ENCODE measurements around the gene HELQ. TPM values are rescaled to one million over a fixed set of nuclear protein-coding genes. Genes with fewer than 3 reads are reported as not detected.

HELQ gene
- total and polyA plus RNA-seq, 2 of the 13 experiments (the other 11 are each of a cell fraction or from before 2014, with no cell fraction given): 6.6 to 10.8 TPM

DNA sequence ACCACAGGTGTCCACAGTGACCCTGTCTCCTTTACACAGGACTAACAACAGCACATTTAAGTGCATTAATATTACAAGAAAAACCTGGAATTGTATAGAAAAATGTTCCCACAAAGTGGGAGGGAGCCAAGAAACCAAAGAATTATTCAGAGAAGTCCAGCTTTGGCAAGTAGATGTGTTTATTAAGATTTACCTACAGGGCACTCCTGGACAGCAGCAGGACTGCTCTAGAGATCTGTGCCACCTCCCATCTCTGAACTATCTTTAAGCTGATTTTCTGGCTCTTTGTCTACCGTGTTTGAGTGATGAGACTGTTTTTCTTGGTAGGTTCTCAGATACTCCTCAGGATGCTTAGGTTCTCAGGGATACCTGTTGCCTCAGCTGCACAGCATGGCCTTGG is 82.7 kb downstream of the HELQ start (continued):
- TF ChIP-seq, protein P1, sequence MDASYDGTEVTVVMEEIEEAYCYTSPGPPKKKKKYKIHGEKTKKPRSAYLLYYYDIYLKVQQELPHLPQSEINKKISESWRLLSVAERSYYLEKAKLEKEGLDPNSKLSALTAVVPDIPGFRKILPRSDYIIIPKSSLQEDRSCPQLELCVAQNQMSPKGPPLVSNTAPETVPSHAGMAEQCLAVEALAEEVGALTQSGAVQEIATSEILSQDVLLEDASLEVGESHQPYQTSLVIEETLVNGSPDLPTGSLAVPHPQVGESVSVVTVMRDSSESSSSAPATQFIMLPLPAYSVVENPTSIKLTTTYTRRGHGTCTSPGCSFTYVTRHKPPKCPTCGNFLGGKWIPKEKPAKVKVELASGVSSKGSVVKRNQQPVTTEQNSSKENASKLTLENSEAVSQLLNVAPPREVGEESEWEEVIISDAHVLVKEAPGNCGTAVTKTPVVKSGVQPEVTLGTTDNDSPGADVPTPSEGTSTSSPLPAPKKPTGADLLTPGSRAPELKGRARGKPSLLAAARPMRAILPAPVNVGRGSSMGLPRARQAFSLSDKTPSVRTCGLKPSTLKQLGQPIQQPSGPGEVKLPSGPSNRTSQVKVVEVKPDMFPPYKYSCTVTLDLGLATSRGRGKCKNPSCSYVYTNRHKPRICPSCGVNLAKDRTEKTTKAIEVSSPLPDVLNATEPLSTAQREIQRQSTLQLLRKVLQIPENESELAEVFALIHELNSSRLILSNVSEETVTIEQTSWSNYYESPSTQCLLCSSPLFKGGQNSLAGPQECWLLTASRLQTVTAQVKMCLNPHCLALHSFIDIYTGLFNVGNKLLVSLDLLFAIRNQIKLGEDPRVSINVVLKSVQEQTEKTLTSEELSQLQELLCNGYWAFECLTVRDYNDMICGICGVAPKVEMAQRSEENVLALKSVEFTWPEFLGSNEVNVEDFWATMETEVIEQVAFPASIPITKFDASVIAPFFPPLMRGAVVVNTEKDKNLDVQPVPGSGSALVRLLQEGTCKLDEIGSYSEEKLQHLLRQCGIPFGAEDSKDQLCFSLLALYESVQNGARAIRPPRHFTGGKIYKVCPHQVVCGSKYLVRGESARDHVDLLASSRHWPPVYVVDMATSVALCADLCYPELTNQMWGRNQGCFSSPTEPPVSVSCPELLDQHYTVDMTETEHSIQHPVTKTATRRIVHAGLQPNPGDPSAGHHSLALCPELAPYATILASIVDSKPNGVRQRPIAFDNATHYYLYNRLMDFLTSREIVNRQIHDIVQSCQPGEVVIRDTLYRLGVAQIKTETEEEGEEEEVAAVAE (CRISPR knock-in tag; IDR thresholded peaks at IDR 0.05; ENCODE audit: borderline replicate concordance): no peak
- TF ChIP-seq KDM4B (CRISPR knock-in tag; IDR thresholded peaks at IDR 0.05) (no peak), ZNF775 (CRISPR knock-in tag; IDR thresholded peaks at IDR 0.05; ENCODE audit: borderline replicate concordance) (no peak), SIX1 (CRISPR knock-in tag; IDR thresholded peaks at IDR 0.05; ENCODE audit: borderline replicate concordance) (no peak)
- TF ChIP-seq, protein P2, sequence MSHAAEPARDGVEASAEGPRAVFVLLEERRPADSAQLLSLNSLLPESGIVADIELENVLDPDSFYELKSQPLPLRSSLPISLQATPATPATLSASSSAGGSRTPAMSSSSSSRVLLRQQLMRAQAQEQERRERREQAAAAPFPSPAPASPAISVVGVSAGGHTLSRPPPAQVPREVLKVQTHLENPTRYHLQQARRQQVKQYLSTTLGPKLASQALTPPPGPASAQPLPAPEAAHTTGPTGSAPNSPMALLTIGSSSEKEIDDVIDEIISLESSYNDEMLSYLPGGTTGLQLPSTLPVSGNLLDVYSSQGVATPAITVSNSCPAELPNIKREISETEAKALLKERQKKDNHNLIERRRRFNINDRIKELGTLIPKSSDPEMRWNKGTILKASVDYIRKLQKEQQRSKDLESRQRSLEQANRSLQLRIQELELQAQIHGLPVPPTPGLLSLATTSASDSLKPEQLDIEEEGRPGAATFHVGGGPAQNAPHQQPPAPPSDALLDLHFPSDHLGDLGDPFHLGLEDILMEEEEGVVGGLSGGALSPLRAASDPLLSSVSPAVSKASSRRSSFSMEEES (CRISPR knock-in tag; IDR thresholded peaks at IDR 0.05): no peak

DNA sequence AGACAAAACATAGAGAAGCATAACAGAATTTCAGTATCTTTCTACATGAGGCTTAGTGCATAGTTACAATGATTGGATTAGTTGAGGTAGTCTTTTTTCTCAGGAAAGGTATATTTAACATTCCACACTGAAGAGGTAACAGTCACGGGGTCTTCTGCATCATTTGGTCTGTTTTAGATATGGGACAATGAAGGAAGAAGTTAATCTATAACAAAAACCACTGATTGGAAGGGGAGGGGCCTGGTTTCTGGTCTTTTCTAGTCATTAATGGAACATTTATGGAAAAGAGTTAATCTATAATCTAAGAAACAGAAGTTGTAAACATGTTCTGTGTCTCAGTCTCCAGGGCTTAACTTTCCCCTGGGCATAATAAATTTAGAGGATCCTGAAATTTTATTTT is 83.7 kb downstream of the HELQ start:
- Histone ChIP-seq H3K4me3 (replicated peaks in 1 of 3; ENCODE audit: insufficient read depth in 1 of 3, low read depth in 2 of 3, low read length in 3 of 3) (no peak overlapping the region), H3K36me3 (replicated peaks in 1 of 2; ENCODE audit: control insufficient read depth in 1 of 2, insufficient read depth in 2 of 2, low read length in 2 of 2) (no peaks in the 10 kb centered on the region), H3K9me3 (ENCODE audit: low read length) (no peaks in the 10 kb centered on the region), H3K9ac (ENCODE audit: insufficient read depth, low read depth, low read length) (no peak overlapping the region), H3K4me1 (ENCODE audit: insufficient read depth, low read length) (peaks cover 39% of the 10 kb centered on the region), H3K4me2 (ENCODE audit: low read depth, low read length) (no peak overlapping the region), H3K79me2 (ENCODE audit: insufficient read depth, low read length) (no peaks in the 10 kb centered on the region), H3K27me3 (ENCODE audit: control insufficient read depth in 1 of 2, insufficient read depth in 2 of 2, low read length in 2 of 2) (no peaks in the 10 kb centered on the region), H4K20me1 (ENCODE audit: insufficient read depth, low read length) (no peaks in the 10 kb centered on the region), H2AFZ (ENCODE audit: low read length) (no peak overlapping the region), H3K27ac (ENCODE audit: extremely low read length, insufficient read depth, low read length) (no peak overlapping the region)
- WGBS (ENCODE audit: low lambda C conversion rate): 0% methylated on average over 1 of the region's 1 CpG
- BruUV-seq (replicated peaks): no TSS peak
- ChIA-PET POLR2A (interaction anchor here (2.4 kb wide), 1 partner anchor 84 kb away, joined by 5 read pairs; the partner anchor contains the start of genes HELQ and MRPS18C), CTCF (ENCODE audit: low intra/inter-chr PET ratio, low total read pairs) (no interaction called here)
- no peak for FAIRE-seq
- no peak for ATAC-seq
- in situ Hi-C loops (cut with HindIII; ENCODE audit: extremely low pct_ligation_motif_present, low pct_unique_long_range_greater_than_20kb) (loop anchor here (5.0 to 25.0 kb wide), 2 partner anchors 80 to 265 kb away; no protein-coding TSS in a partner anchor), intact Hi-C loops (cut with micrococcal nuclease; ENCODE audit: unreplicated experiment) (loop anchor here (2.0 kb wide), 1 partner anchor 269 kb away; no protein-coding TSS in a partner anchor)
- peak; percentile 49 for DNase-seq (ENCODE audit: low spot score)
- TF ChIP-seq PLRG1 (conservative IDR thresholded peaks at IDR 0.05): no peak
- no peak for TF ChIP-seq ETV5 (CRISPR knock-in tag; IDR thresholded peaks at IDR 0.05; ENCODE audit: borderline replicate concordance)
- TF ChIP-seq SALL1 (CRISPR knock-in tag; IDR thresholded peaks at IDR 0.05): no peak
- no peak for TF ChIP-seq ARNTL (CRISPR knock-in tag; IDR thresholded peaks at IDR 0.05)
- no peak for TF ChIP-seq FOXP1 (IDR thresholded peaks at IDR 0.05)
- TF ChIP-seq FOXP1 (CRISPR knock-in tag; IDR thresholded peaks at IDR 0.05): no peak
- TF ChIP-seq, protein P1 (CRISPR knock-in tag; IDR thresholded peaks at IDR 0.05; ENCODE audit: borderline replicate concordance): no peak
- TF ChIP-seq MAFF (IDR thresholded peaks at IDR 0.05; ENCODE audit: low read depth, low read length): no peak
- TF ChIP-seq, protein P3, sequence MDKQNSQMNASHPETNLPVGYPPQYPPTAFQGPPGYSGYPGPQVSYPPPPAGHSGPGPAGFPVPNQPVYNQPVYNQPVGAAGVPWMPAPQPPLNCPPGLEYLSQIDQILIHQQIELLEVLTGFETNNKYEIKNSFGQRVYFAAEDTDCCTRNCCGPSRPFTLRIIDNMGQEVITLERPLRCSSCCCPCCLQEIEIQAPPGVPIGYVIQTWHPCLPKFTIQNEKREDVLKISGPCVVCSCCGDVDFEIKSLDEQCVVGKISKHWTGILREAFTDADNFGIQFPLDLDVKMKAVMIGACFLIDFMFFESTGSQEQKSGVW (CRISPR knock-in tag; IDR thresholded peaks at IDR 0.05; ENCODE audit: borderline replicate concordance): no peak
